ENCODE data around the gene CDS2.

Gene CDS2

GRCh38 chr20:5168651-5169396 is 42.0 kb downstream of the CDS2 start:
- H3K4me3 ChIP-seq (ENCODE audit: insufficient read depth, low read length, poor library complexity, severe bottlenecking), result no peak overlapping the region
- no peaks in the 10 kb centered on the region for H3F3A ChIP-seq (ENCODE audit: insufficient read depth)
- peaks cover 21% of the 10 kb centered on the region for H3K79me2 ChIP-seq (ENCODE audit: insufficient read depth, low read length)
- H3K36me3 ChIP-seq (ENCODE audit: low read length), result no peaks in the 10 kb centered on the region
- no peak for TF ChIP-seq CTCF (IDR thresholded peaks at IDR 0.05; ENCODE audit: insufficient read depth, low read length, poor library complexity, severe bottlenecking)
- no peak for TF ChIP-seq EZH2phosphoT487 (conservative IDR thresholded peaks at IDR 0.05; ENCODE audit: low read length)
- H3K27me3 ChIP-seq (ENCODE audit: low read length), result no peaks in the 10 kb centered on the region
- H4K20me1 ChIP-seq (ENCODE audit: low read depth, low read length), result peaks cover 5% of the 10 kb centered on the region; the same call in 1 of the 2 replicates
- no peak overlapping the region for H2AFZ ChIP-seq (ENCODE audit: low read depth, low read length, severe bottlenecking)
- no peaks in the 10 kb centered on the region for H3K9me2 ChIP-seq (replicated peaks; ENCODE audit: insufficient read depth, low read length)
- H3K4me2 ChIP-seq (ENCODE audit: low read depth, low read length, poor library complexity, severe bottlenecking), result no peak overlapping the region
- no peak overlapping the region for H3K27ac ChIP-seq (ENCODE audit: low read depth, low read length)
- H3K9me3 ChIP-seq (ENCODE audit: insufficient read depth, low read length), result no peaks in the 10 kb centered on the region
- no peak overlapping the region for H3K9ac ChIP-seq (ENCODE audit: low read length)

- Histone ChIP-seq H2AFZ (ENCODE audit: low read depth, low read length, severe bottlenecking) (no peak overlapping the region), H3K4me2 (ENCODE audit: low read depth, low read length, poor library complexity, severe bottlenecking) (no peak overlapping the region), H3F3A (ENCODE audit: insufficient read depth) (no peaks in the 10 kb centered on the region), H3K36me3 (ENCODE audit: low read length) (no peaks in the 10 kb centered on the region), H3K27ac (ENCODE audit: low read depth, low read length) (no peak overlapping the region), H3K9ac (ENCODE audit: low read length) (no peak overlapping the region), H3K9me2 (replicated peaks; ENCODE audit: insufficient read depth, low read length) (no peaks in the 10 kb centered on the region), H3K27me3 (ENCODE audit: low read length) (no peaks in the 10 kb centered on the region), H4K20me1 (ENCODE audit: low read depth, low read length) (peaks cover 5% of the 10 kb centered on the region; the same call in 1 of the 2 replicates), H3K4me3 (ENCODE audit: insufficient read depth, low read length, poor library complexity, severe bottlenecking) (no peak overlapping the region), H3K79me2 (ENCODE audit: insufficient read depth, low read length) (peaks cover 13% of the 10 kb centered on the region), H3K9me3 (ENCODE audit: insufficient read depth, low read length) (no peaks in the 10 kb centered on the region)
- TF ChIP-seq EZH2phosphoT487 (conservative IDR thresholded peaks at IDR 0.05; ENCODE audit: low read length) (no peak), CTCF (IDR thresholded peaks at IDR 0.05; ENCODE audit: insufficient read depth, low read length, poor library complexity, severe bottlenecking) (no peak)
Observed at GRCh38 chr20:5170341-5170740, 43.5 kb downstream of the CDS2 start.

- H4K20me1 ChIP-seq (ENCODE audit: low read depth, low read length), result no peaks in the 10 kb centered on the region; the same call in 1 of the 2 replicates
- TF ChIP-seq EZH2phosphoT487 (conservative IDR thresholded peaks at IDR 0.05; ENCODE audit: low read length), result no peak
- TF ChIP-seq CTCF (IDR thresholded peaks at IDR 0.05; ENCODE audit: insufficient read depth, low read length, poor library complexity, severe bottlenecking), result no peak
- no peak overlapping the region for H3K4me3 ChIP-seq (ENCODE audit: insufficient read depth, low read length, poor library complexity, severe bottlenecking)
- no peaks in the 10 kb centered on the region for H3F3A ChIP-seq (ENCODE audit: insufficient read depth)
- H3K27me3 ChIP-seq (ENCODE audit: low read length), result no peaks in the 10 kb centered on the region
- no peaks in the 10 kb centered on the region for H3K36me3 ChIP-seq (ENCODE audit: low read length)
- no peak overlapping the region for H2AFZ ChIP-seq (ENCODE audit: low read depth, low read length, severe bottlenecking)
- H3K4me2 ChIP-seq (ENCODE audit: low read depth, low read length, poor library complexity, severe bottlenecking), result no peak overlapping the region
- peaks cover 8% of the 10 kb centered on the region for H3K79me2 ChIP-seq (ENCODE audit: insufficient read depth, low read length)
- H3K9me3 ChIP-seq (ENCODE audit: insufficient read depth, low read length), result no peaks in the 10 kb centered on the region
- H3K9ac ChIP-seq (ENCODE audit: low read length), result no peak overlapping the region
- H3K27ac ChIP-seq (ENCODE audit: low read depth, low read length), result no peak overlapping the region
- H3K9me2 ChIP-seq (replicated peaks; ENCODE audit: insufficient read depth, low read length), result no peaks in the 10 kb centered on the region
Observed at GRCh38 chr20:5171064-5171789, 44.4 kb downstream of the CDS2 start.
